MG63 (cell line): ENCODE measurements around the gene MAP7D2. TPM values are rescaled to one million over a fixed set of nuclear protein-coding genes. Genes with fewer than 3 reads are reported as not detected.

Source experiments
- DNase-seq: peaks from one replicate; pipeline ENCODE4 v3.0.0-alpha.2; 2020
- H3K27me3 ChIP-seq: fragments of 250-450 bp; sonication (Bioruptor Pico); 2 replicates; pipeline ENCODE4 v1.5.1; 2020; ENCODE audit warnings: mild to moderate bottlenecking, moderate library complexity
- H3K36me3 ChIP-seq: fragments of 250-450 bp; sonication (Bioruptor Pico); 2 replicates; pipeline ENCODE4 v1.5.1; 2020; ENCODE audit warnings: mild to moderate bottlenecking, moderate library complexity
- H3K4me3 ChIP-seq: fragments of 250-450 bp; sonication (Bioruptor Pico); 2 replicates; pipeline ENCODE4 v1.5.1; 2020; ENCODE audit warnings: mild to moderate bottlenecking, moderate library complexity
- H3K9me3 ChIP-seq: fragments of 250-450 bp; sonication (Bioruptor Pico); 2 replicates; pipeline ENCODE4 v1.5.1; 2020; ENCODE audit warnings: mild to moderate bottlenecking, moderate library complexity
- total RNA-seq: library from RNA; depleted of rRNA; stranded (reverse); fragments of >200 nt; shearing (Covaris generic); gene quantifications from 2 replicates; pipeline ENCODE4 v1.2.3, GENCODE V29; 2014; ENCODE audit warnings: low replicate concordance

Gene MAP7D2
- total RNA-seq, 1 experiment from 2014 or later = 0.07 TPM

DNA sequence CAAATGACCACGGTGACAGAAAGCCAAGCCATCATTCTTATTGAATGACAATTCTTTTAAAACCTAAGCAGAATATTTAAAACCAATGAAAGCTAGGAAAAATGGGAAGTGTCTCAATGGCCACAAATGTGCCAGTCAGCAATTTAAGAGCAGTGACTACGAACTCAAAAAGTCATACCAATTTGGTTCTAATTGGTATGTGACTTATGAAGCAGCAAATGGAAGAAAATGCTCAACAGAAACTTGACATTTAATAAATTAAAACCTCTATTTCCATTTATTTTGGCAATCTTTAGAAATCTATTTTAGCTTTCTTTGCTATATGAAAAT lies 100.1 kb downstream of the MAP7D2 start:
- no peaks in the 10 kb centered on the region for H3K27me3 ChIP-seq
- no peak for DNase-seq
- no peaks in the 10 kb centered on the region for H3K9me3 ChIP-seq
- H3K36me3 ChIP-seq = no peaks in the 10 kb centered on the region
- H3K4me3 ChIP-seq = no peak overlapping the region

- Histone ChIP-seq H3K4me3 (no peak overlapping the region), H3K27me3 (no peaks in the 10 kb centered on the region), H3K9me3 (no peaks in the 10 kb centered on the region), H3K36me3 (no peaks in the 10 kb centered on the region)
- DNase-seq = no peak
These were observed 100.6 kb downstream of the MAP7D2 start for GRCh38 chrX:20015945-20016615.

DNA sequence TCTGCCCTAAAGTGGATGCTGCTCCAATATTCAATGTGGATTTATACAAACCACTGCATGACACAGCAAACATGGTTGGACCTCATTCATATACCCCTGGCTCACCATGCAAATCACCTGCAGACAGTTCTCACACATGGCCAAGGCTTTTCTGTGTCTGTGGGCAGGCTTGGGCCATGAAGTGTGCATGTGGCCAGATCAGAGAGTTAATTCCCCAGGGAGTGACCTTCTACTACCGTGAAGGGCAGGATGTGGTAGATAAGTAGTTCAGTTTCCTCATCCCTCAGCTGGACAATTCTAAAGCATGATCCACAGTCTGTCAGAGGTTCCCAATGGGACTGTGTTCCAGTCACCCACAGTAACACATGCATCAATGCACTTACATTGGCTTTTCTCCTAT lies 101.3 kb downstream of the MAP7D2 start:
- Histone ChIP-seq H3K4me3 (no peak overlapping the region), H3K36me3 (no peaks in the 10 kb centered on the region), H3K9me3 (no peaks in the 10 kb centered on the region), H3K27me3 (no peaks in the 10 kb centered on the region)
- DNase-seq = no peak

DNA sequence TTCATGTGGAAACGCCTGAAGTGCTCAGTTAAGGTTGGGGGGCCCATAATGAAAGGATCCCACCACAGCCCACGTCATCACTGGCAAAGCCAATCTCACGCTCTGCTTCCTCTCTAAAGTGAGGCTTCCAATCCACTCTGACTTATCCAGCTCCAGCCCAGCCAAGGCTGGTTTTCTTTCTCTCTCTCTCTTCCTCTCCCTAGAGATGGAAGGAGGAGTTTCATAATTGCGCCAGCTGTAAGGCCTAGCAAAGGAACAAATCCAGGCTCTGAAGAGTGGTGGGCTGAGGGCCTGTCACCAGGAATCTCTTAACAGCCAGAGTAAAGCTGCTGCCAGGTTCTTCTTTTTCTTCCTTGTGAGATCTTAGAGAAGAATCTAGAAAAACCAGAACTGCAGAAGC lies 105.1 kb downstream of the MAP7D2 start:
- Histone ChIP-seq H3K4me3 (no peak overlapping the region), H3K36me3 (no peaks in the 10 kb centered on the region), H3K27me3 (no peaks in the 10 kb centered on the region), H3K9me3 (no peaks in the 10 kb centered on the region)
- no peak for DNase-seq

- Histone ChIP-seq H3K9me3 (no peaks in the 10 kb centered on the region), H3K4me3 (no peak overlapping the region), H3K36me3 (no peaks in the 10 kb centered on the region), H3K27me3 (no peaks in the 10 kb centered on the region)
- DNase-seq = no peak
These were observed 108.6 kb downstream of the MAP7D2 start for GRCh38 chrX:20007962-20008622.

DNA sequence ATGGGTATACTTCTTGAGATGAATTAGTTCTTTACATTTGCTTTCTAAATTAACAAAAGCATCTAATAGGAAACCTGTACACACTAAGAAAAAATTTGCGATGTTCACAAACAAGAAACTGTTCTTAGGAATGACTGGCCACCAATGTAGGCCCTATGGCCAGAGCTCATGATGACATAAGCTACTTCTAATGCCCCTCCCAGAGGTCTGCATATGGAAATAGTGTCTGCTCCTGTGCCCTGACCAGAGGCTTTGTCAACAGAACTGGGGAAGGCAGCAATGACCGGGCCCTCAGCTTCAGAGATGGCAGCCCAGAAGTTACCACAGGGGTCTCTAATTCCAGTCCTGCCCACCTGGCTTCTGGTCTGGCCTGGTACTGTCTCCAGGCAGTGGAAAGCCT lies 110.8 kb downstream of the MAP7D2 start:
- no peak for DNase-seq
- H3K36me3 ChIP-seq = no peaks in the 10 kb centered on the region
- H3K4me3 ChIP-seq = no peak overlapping the region
- no peaks in the 10 kb centered on the region for H3K27me3 ChIP-seq
- no peaks in the 10 kb centered on the region for H3K9me3 ChIP-seq

- DNase-seq = no peak
- Histone ChIP-seq H3K4me3 (no peak overlapping the region), H3K9me3 (no peaks in the 10 kb centered on the region), H3K27me3 (no peaks in the 10 kb centered on the region), H3K36me3 (no peaks in the 10 kb centered on the region)
These were observed 115.1 kb downstream of the MAP7D2 start for GRCh38 chrX:20001588-20001987.

DNA sequence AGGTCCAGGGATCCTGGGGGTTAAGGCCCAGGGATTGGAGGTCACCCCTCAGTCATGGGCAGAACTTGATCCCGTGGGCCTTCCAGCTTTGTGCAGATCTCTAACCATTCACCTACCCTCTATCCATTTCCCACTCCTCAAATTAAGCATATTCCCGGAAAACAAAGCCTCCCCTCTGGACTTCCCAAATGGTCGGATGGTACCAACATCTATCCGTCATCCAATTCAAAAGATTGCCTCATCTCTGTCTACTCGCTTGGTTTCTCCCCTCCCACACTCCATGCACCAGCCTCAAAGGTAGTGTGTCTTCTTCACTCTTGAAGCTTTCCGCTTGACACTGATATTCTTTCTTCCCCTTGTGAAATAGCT lies 125.4 kb downstream of the MAP7D2 start:
- H3K27me3 ChIP-seq = no peaks in the 10 kb centered on the region
- H3K36me3 ChIP-seq = no peaks in the 10 kb centered on the region
- no peak for DNase-seq
- H3K4me3 ChIP-seq = peak overlapping the region; percentile 40
- H3K9me3 ChIP-seq = no peaks in the 10 kb centered on the region

DNA sequence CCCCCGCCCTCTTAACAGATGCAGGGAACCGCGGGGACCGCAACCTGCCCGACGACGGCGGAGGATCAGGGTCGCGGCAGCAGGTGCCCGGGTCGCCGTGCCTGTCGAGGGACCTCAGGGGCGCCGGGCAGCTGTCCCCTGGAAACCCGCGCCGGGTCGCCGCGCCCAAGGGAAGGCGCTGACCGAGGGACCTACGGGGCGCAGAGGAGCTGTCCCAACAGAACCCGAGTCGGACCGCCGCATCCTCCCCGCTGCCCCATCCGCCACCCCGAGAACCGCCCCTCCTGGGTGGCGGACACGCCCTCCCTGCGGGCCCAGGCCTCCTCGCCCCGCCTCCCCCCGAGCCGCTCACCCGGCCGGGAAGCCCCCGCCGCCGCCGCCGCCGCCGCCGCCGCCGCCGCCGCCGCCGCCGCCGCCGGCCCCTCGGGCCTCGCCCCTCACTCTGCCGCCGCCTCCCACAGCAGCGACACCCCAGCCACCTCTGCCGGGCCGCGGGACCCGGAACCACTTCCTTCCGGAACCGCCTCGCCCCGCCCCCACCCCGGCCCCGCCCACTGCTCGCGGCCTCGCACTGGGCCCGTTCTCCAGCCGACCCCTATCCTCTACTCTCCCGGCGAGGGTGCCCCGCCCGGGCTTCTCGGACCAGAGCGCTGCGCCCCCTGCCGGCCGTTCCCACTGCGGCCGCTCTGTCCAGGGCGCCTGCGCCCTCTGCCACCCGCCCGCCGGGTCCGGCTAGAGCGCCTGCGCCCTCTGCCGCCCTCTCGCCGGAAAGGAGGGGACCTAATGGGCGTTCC lies 126.0 kb downstream of the MAP7D2 start, which contains the start of gene BCLAF3:
BCLAF3 (minus strand) TSS at position 506 of the 794 bp plus-strand sequence. CDS start 20,797 bp downstream, outside the sequence.
- DNase-seq = peak; percentile 88
- Histone ChIP-seq H3K9me3 (no peaks in the 10 kb centered on the region), H3K27me3 (no peaks in the 10 kb centered on the region), H3K4me3 (peak within 1 kb of the TSS; percentile 76), H3K36me3 (no peaks in the 10 kb centered on the region)

GRCh38 chrX:19990151-19990555 lies 126.6 kb downstream of the MAP7D2 start:
- Histone ChIP-seq H3K36me3 (no peaks in the 10 kb centered on the region), H3K9me3 (no peaks in the 10 kb centered on the region), H3K27me3 (no peaks in the 10 kb centered on the region), H3K4me3 (peak overlapping the region; percentile 76)
- no peak for DNase-seq

GRCh38 chrX:19987856-19988255 lies 128.9 kb downstream of the MAP7D2 start:
- Histone ChIP-seq H3K4me3 (no peak overlapping the region), H3K36me3 (no peaks in the 10 kb centered on the region), H3K27me3 (no peaks in the 10 kb centered on the region), H3K9me3 (no peaks in the 10 kb centered on the region)
- no peak for DNase-seq

- no peaks in the 10 kb centered on the region for H3K36me3 ChIP-seq
- H3K9me3 ChIP-seq = no peaks in the 10 kb centered on the region
- no peaks in the 10 kb centered on the region for H3K27me3 ChIP-seq
- DNase-seq = no peak
- no peak overlapping the region for H3K4me3 ChIP-seq
These were observed 130.2 kb downstream of the MAP7D2 start for GRCh38 chrX:19986531-19986930.

DNA sequence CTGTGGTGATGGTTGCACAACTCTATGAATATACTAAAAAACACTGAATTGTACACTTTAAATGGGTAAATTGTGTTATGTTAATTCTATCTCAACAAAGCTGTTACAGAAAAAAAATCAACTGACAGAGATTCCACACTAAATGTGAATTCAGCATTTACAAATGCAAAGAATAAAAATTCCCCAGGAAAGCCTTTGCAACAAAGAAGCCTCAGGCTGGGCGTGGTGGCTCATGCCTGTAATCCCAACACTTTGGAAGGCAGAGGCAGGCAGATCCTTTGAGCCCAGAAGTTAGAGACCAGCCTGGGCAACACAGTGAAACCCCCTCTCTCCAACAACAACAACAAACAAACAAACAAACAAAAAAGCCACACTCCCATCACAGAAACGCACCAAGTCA lies 134.8 kb downstream of the MAP7D2 start:
- Histone ChIP-seq H3K36me3 (peaks cover 2% of the 10 kb centered on the region; the same call in 1 of the 2 replicates), H3K27me3 (no peaks in the 10 kb centered on the region), H3K4me3 (no peak overlapping the region), H3K9me3 (no peaks in the 10 kb centered on the region)
- no peak for DNase-seq

- Histone ChIP-seq H3K9me3 (no peaks in the 10 kb centered on the region), H3K4me3 (no peak overlapping the region), H3K27me3 (no peaks in the 10 kb centered on the region), H3K36me3 (peaks cover 2% of the 10 kb centered on the region; the same call in 1 of the 2 replicates)
- DNase-seq = no peak
These were observed 140.9 kb downstream of the MAP7D2 start for GRCh38 chrX:19975845-19976244.

GRCh38 chrX:19972984-19973383 lies 143.7 kb downstream of the MAP7D2 start:
- no peaks in the 10 kb centered on the region for H3K27me3 ChIP-seq
- no peak overlapping the region for H3K4me3 ChIP-seq
- DNase-seq = no peak
- no peaks in the 10 kb centered on the region; the same call in 1 of the 2 replicates for H3K36me3 ChIP-seq
- no peaks in the 10 kb centered on the region for H3K9me3 ChIP-seq

DNA sequence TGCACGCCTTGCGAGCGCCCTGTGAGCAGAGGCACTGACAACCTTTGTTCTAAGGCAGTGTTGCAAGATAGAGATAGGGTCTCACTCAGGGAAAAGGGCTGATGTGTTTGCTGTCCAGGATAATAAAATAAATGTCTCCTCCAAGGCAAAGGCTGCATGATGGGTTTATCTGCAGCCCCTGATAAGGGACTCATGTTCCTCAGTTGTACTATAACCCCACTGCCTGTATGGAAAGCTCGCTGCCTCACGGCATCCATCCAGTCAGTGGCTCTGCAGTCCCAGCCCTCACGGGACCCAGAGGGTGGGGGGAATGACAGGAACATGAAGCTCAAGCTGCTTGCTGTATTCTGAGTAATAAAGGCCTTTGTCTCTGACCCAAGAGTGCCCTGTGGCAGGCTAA lies 148.4 kb downstream of the MAP7D2 start:
- Histone ChIP-seq H3K27me3 (no peaks in the 10 kb centered on the region), H3K9me3 (no peaks in the 10 kb centered on the region), H3K36me3 (no peaks in the 10 kb centered on the region), H3K4me3 (no peak overlapping the region)
- DNase-seq = no peak

DNA sequence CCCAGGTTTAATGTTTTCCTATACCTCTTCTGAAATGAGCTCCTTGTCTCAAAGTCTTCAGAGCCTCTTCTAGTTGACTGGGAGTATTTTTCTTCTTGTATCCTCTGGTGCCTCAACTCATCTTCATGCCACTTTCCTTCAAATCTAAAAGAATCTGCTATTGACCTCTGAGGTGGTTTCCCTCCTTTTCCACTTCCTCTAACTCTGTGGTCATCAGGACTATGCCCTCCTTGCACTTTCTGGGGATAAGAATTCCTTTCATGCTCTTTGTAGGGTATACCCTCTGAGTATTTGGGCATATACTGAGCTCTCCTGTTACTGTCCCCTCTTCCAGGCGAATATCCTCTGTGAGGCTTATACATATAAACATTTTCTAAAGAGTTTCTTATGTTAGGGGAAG lies 150.7 kb downstream of the MAP7D2 start:
- Histone ChIP-seq H3K9me3 (no peaks in the 10 kb centered on the region), H3K27me3 (no peaks in the 10 kb centered on the region), H3K4me3 (no peak overlapping the region), H3K36me3 (no peaks in the 10 kb centered on the region)
- DNase-seq = no peak
